COLO668 (cell line): ENCODE data around the gene ANAPC16.
"Not testable (repeated sequence)": the region's sequence is repeated elsewhere in the genome, so short reads cannot be mapped to it uniquely, and the experiment has no call there.

Source experiments
- DNase-seq: peaks from one replicate; lab custom pipeline; 2025; ENCODE audit not compliant: unreplicated experiment; lab: John Stamatoyannopoulos, UW

ANAPC16 gene

GRCh38 chr10:72261784-72262404 lies 46.1 kb downstream of the ANAPC16 start:
- no peak for DNase-seq

- DNase-seq: peak; percentile 78
These were observed 47.9 kb downstream of the ANAPC16 start for GRCh38 chr10:72263613-72264241.

GRCh38 chr10:72264536-72264935 lies 48.7 kb downstream of the ANAPC16 start:
- no peak for DNase-seq

- DNase-seq: no peak
These were observed 49.7 kb downstream of the ANAPC16 start for GRCh38 chr10:72265508-72265907.

GRCh38 chr10:72265990-72266865 lies 50.4 kb downstream of the ANAPC16 start:
- no peak for DNase-seq

- DNase-seq: no peak
These were observed 51.6 kb downstream of the ANAPC16 start for GRCh38 chr10:72267381-72267780.

- no peak for DNase-seq
These were observed 52.1 kb downstream of the ANAPC16 start for GRCh38 chr10:72267819-72268399.

- DNase-seq: not testable (repeated sequence)
These were observed 52.8 kb downstream of the ANAPC16 start for GRCh38 chr10:72268475-72269200.

- no peak for DNase-seq
These were observed 54.9 kb downstream of the ANAPC16 start for GRCh38 chr10:72270607-72271281.

GRCh38 chr10:72272689-72273409 lies 57.0 kb downstream of the ANAPC16 start:
- peak; percentile 79 for DNase-seq

GRCh38 chr10:72273410-72274212 lies 57.8 kb downstream of the ANAPC16 start, which contains the start of gene DDIT4:
Gene DDIT4, plus strand, starts transcription at chr10:72273924. Its CDS starts 293 bp downstream, at chr10:72274217.
- DNase-seq: peak; percentile 94

GRCh38 chr10:72274213-72274729 lies 58.5 kb downstream of the ANAPC16 start:
- DNase-seq: peak; percentile 23

GRCh38 chr10:72274730-72275350 lies 59.0 kb downstream of the ANAPC16 start:
- peak; percentile 71 for DNase-seq

- peak; percentile 38 for DNase-seq
These were observed 59.7 kb downstream of the ANAPC16 start for GRCh38 chr10:72275351-72276012.

GRCh38 chr10:72276013-72276387 lies 60.2 kb downstream of the ANAPC16 start:
- peak; percentile 41 for DNase-seq

GRCh38 chr10:72276421-72277339 lies 60.9 kb downstream of the ANAPC16 start:
- DNase-seq: peak; percentile 13
